DOHH2 (cell line): ENCODE measurements around the gene ROR2.

Experiments
- EZH2phosphoT487 ChIP-seq: fragments of 200-600 bp; sonication (generic); IDR thresholded peaks from 2 replicates; pipeline ENCODE4 v1.6.1; 2017; ENCODE audit warnings: borderline replicate concordance, mild to moderate bottlenecking, antibody characterized with exemption, low read length, moderate library complexity, mixed read lengths
- TF ChIP-seq, protein P1 (sequence below): fragments of 200-600 bp; sonication (generic); IDR thresholded peaks from one replicate; pipeline ENCODE4 v1.5.1; 2014; ENCODE audit warnings: antibody characterized with exemption, mild to moderate bottlenecking, low read depth, low read length; ENCODE audit not compliant: poor library complexity, severe bottlenecking

DNA sequence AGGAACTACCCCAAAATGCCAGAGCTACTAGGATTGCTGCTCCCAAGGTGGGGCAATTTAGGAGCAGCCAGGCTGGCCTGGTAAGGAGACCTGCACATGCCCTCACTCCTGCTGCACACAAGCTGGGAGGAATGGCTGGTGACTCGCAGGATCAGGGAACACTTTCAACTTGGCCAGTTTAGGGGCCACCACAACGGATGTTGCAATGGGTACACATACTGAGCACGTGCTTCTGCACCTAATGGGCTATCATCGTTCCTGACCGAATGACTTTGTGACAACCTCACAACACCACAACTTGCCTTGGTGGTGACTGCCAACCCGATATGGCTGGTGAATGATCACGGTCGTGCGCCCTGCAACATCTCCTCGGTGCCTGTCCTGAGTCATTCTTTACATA is 172.0 kb downstream of the ROR2 start:
- TF ChIP-seq EZH2phosphoT487, result no peak
- TF ChIP-seq, protein P1, sequence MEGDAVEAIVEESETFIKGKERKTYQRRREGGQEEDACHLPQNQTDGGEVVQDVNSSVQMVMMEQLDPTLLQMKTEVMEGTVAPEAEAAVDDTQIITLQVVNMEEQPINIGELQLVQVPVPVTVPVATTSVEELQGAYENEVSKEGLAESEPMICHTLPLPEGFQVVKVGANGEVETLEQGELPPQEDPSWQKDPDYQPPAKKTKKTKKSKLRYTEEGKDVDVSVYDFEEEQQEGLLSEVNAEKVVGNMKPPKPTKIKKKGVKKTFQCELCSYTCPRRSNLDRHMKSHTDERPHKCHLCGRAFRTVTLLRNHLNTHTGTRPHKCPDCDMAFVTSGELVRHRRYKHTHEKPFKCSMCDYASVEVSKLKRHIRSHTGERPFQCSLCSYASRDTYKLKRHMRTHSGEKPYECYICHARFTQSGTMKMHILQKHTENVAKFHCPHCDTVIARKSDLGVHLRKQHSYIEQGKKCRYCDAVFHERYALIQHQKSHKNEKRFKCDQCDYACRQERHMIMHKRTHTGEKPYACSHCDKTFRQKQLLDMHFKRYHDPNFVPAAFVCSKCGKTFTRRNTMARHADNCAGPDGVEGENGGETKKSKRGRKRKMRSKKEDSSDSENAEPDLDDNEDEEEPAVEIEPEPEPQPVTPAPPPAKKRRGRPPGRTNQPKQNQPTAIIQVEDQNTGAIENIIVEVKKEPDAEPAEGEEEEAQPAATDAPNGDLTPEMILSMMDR, result no peak
